AG04449 (cell line): ENCODE data around the gene SCART1.
"Not testable (repeated sequence)": the region's sequence is repeated elsewhere in the genome, so short reads cannot be mapped to it uniquely, and the experiment has no call there.

ENCODE experiments used
- CTCF ChIA-PET: fragments of 350-600 bp; formaldehyde crosslinking; extraction: SDS; loops from one replicate; lab custom pipeline; 2021; ENCODE audit warnings: antibody characterized with exemption; lab: Yijun Ruan, JAX
- POLR2A ChIA-PET: fragments of 400-600, 350-600 bp; formaldehyde crosslinking; extraction: SDS; loops from one replicate; lab custom pipeline; 2020; ENCODE audit warnings: antibody characterized with exemption, inconsistent platforms; lab: Yijun Ruan, JAX
- DNase-seq: peaks from one replicate; pipeline ENCODE4 v3.0.0-alpha.2; 2010; ENCODE audit warnings: low read depth, low spot score
- H3K4me3 ChIP-seq: 2 replicates; pipeline ENCODE4 v1.5.1; 2011; ENCODE audit warnings: low read depth, mild to moderate bottlenecking, control low read depth, low read length
- CTCF ChIP-seq: IDR thresholded peaks from one replicate; pipeline ENCODE4 v1.5.1; 2011; ENCODE audit warnings: mild to moderate bottlenecking, moderate library complexity, low read length, control low read depth, inconsistent platforms; ENCODE audit not compliant: insufficient read depth; ENCODE audit errors: missing control alignments

Gene SCART1

GRCh38 chr10:133421336-133422222, 32.2 kb upstream of the SCART1 start:
- ChIA-PET CTCF (interaction anchor here (0.9 to 2.0 kb wide), 4 partner anchors 11 to 92 kb away, joined by 3 to 6 read pairs (median 4); no protein-coding TSS in a partner anchor), POLR2A (no interaction called here)

GRCh38 chr10:133422223-133422806, 31.4 kb upstream of the SCART1 start:
- no peak overlapping the region for H3K4me3 ChIP-seq
- ChIA-PET POLR2A (no interaction called here), CTCF (interaction anchor here (0.9 to 1.6 kb wide), 2 partner anchors 92 to 93 kb away, joined by 3 to 5 read pairs; no protein-coding TSS in a partner anchor)
- no peak for TF ChIP-seq CTCF
- DNase-seq = no peak

More at GRCh38 chr10:133421336-133422222, 32.2 kb upstream of the SCART1 start:
- H3K4me3 ChIP-seq = no peak overlapping the region
- no peak for DNase-seq
- TF ChIP-seq CTCF = no peak

GRCh38 chr10:133422807-133423771, 30.7 kb upstream of the SCART1 start:
- TF ChIP-seq CTCF = no peak
- no peak for DNase-seq
- H3K4me3 ChIP-seq = peak overlapping the region; percentile 27
- POLR2A ChIA-PET = no interaction called here
- CTCF ChIA-PET = interaction anchor here (1.6 kb wide), 1 partner anchor 94 kb away, joined by 5 read pairs; no protein-coding TSS in a partner anchor

- DNase-seq, CTCF ChIA-PET, POLR2A ChIA-PET: not testable (repeated sequence)
- peak overlapping the region; percentile 27; the same call in 1 of the 2 replicates for H3K4me3 ChIP-seq
These were observed 29.6 kb upstream of the SCART1 start for GRCh38 chr10:133424102-133424501.

- POLR2A ChIA-PET, CTCF ChIA-PET, DNase-seq: not testable (repeated sequence)
- peak within 1 kb of the TSS; percentile 27 for H3K4me3 ChIP-seq
These were observed 29.1 kb upstream of the SCART1 start, which contains the start of gene SPRN for GRCh38 chr10:133424601-133425000. TSS of gene SPRN (minus strand) at chr10:133424625. CDS start at chr10:133423681, 944 bp downstream.

- CTCF ChIA-PET = interaction anchor here (1.1 kb wide), 1 partner anchor 9 kb away, joined by 3 read pairs; no protein-coding TSS in a partner anchor
- H3K4me3 ChIP-seq, DNase-seq, POLR2A ChIA-PET: not testable (repeated sequence)
These were observed 24.2 kb upstream of the SCART1 start for GRCh38 chr10:133429571-133429970.

GRCh38 chr10:133431888-133432613, 21.7 kb upstream of the SCART1 start:
- CTCF ChIA-PET, POLR2A ChIA-PET: not testable (repeated sequence)

GRCh38 chr10:133432789-133433188, 21.0 kb upstream of the SCART1 start:
- H3K4me3 ChIP-seq, CTCF ChIA-PET, DNase-seq, POLR2A ChIA-PET: not testable (repeated sequence)

More at GRCh38 chr10:133431888-133432613, 21.7 kb upstream of the SCART1 start:
- H3K4me3 ChIP-seq, DNase-seq: not testable (repeated sequence)
